ENCODE data around the gene SLC1A7. TPM values are rescaled to one million over a fixed set of nuclear protein-coding genes. Genes with fewer than 3 reads are reported as not detected.

The SLC1A7 gene
- total and polyA plus RNA-seq, 2 experiments from 2014 or later: not detected

DNA sequence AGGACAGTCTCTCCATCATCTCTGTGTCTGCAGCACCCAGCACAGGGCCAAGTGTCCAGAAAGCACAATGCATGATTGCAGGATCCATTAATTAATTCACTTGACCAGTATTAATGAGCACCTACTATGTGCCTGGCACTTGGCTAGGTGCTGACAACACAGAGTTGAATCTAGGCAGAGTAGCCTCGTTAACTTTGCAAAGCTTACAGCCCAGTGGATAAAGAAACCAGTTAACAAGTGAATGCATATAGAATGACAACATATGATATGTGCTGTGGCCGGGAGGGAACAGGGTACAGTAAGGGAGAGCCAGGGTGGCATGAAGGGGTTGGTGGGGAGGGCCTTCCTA is 10.9 kb downstream of the SLC1A7 start:
- Mint-ChIP-seq H3K9me3 (no peaks in the 10 kb centered on the region), H3K36me3 (ENCODE audit: low read depth) (peaks cover 3% of the 10 kb centered on the region; the same call in 1 of the 3 replicates), H3K27me3 (ENCODE audit: insufficient read depth, low read depth, poor library complexity) (peaks cover 4% of the 10 kb centered on the region), H3K4me1 (peaks cover 5% of the 10 kb centered on the region; the same call in 1 of the 3 replicates), H3K4me3 (no peak overlapping the region), H3K27ac (no peak overlapping the region)
- no peak overlapping the region for H2AFZ ChIP-seq
- ATAC-seq (no peak), DNase-seq (ENCODE audit: low spot score) (no peak)
- no peak overlapping the region for H3K27ac ChIP-seq (ENCODE audit: low read depth)
- H3K4me2 ChIP-seq: no peak overlapping the region
- no peaks in the 10 kb centered on the region for H3K79me2 ChIP-seq (replicated peaks; ENCODE audit: insufficient read depth)
- no peaks in the 10 kb centered on the region for H3K36me3 ChIP-seq (ENCODE audit: insufficient read depth)
- no peaks in the 10 kb centered on the region for H3K4me1 ChIP-seq (ENCODE audit: insufficient read depth)
- H4K20me1 ChIP-seq (replicated peaks; ENCODE audit: insufficient read depth): no peaks in the 10 kb centered on the region
- no peak overlapping the region for H3K4me3 ChIP-seq
- no peaks in the 10 kb centered on the region for H3K9me2 ChIP-seq (ENCODE audit: insufficient read depth)
- no peaks in the 10 kb centered on the region for H3F3A ChIP-seq (replicated peaks; ENCODE audit: low read depth)
- TF ChIP-seq ETS1 (IDR thresholded peaks at IDR 0.05) (no peak), NANOG (IDR thresholded peaks at IDR 0.05; ENCODE audit: borderline replicate concordance) (no peak), CREB1 (CRISPR knock-in tag; IDR thresholded peaks at IDR 0.05; ENCODE audit: low read depth) (no peak), POLR2AphosphoS5 (IDR thresholded peaks at IDR 0.05; ENCODE audit: low read depth) (no peak), JUNB (IDR thresholded peaks at IDR 0.05; ENCODE audit: unreplicated experiment) (no peak), EZH2 (IDR thresholded peaks at IDR 0.05; ENCODE audit: low read depth, unreplicated experiment) (no peak), CTCF (conservative IDR thresholded peaks at IDR 0.05; ENCODE audit: low read depth in 2 of 2) (no peak), REST (IDR thresholded peaks at IDR 0.05; ENCODE audit: unreplicated experiment) (no peak), STAT1 (IDR thresholded peaks at IDR 0.05; ENCODE audit: unreplicated experiment) (no peak), EZH2phosphoT487 (IDR thresholded peaks at IDR 0.05; ENCODE audit: unreplicated experiment) (no peak), ZNF114 (CRISPR knock-in tag; IDR thresholded peaks at IDR 0.05) (no peak), ZNF331 (CRISPR knock-in tag; IDR thresholded peaks at IDR 0.05; ENCODE audit: low read depth) (no peak)
- TF ChIP-seq, protein P1, sequence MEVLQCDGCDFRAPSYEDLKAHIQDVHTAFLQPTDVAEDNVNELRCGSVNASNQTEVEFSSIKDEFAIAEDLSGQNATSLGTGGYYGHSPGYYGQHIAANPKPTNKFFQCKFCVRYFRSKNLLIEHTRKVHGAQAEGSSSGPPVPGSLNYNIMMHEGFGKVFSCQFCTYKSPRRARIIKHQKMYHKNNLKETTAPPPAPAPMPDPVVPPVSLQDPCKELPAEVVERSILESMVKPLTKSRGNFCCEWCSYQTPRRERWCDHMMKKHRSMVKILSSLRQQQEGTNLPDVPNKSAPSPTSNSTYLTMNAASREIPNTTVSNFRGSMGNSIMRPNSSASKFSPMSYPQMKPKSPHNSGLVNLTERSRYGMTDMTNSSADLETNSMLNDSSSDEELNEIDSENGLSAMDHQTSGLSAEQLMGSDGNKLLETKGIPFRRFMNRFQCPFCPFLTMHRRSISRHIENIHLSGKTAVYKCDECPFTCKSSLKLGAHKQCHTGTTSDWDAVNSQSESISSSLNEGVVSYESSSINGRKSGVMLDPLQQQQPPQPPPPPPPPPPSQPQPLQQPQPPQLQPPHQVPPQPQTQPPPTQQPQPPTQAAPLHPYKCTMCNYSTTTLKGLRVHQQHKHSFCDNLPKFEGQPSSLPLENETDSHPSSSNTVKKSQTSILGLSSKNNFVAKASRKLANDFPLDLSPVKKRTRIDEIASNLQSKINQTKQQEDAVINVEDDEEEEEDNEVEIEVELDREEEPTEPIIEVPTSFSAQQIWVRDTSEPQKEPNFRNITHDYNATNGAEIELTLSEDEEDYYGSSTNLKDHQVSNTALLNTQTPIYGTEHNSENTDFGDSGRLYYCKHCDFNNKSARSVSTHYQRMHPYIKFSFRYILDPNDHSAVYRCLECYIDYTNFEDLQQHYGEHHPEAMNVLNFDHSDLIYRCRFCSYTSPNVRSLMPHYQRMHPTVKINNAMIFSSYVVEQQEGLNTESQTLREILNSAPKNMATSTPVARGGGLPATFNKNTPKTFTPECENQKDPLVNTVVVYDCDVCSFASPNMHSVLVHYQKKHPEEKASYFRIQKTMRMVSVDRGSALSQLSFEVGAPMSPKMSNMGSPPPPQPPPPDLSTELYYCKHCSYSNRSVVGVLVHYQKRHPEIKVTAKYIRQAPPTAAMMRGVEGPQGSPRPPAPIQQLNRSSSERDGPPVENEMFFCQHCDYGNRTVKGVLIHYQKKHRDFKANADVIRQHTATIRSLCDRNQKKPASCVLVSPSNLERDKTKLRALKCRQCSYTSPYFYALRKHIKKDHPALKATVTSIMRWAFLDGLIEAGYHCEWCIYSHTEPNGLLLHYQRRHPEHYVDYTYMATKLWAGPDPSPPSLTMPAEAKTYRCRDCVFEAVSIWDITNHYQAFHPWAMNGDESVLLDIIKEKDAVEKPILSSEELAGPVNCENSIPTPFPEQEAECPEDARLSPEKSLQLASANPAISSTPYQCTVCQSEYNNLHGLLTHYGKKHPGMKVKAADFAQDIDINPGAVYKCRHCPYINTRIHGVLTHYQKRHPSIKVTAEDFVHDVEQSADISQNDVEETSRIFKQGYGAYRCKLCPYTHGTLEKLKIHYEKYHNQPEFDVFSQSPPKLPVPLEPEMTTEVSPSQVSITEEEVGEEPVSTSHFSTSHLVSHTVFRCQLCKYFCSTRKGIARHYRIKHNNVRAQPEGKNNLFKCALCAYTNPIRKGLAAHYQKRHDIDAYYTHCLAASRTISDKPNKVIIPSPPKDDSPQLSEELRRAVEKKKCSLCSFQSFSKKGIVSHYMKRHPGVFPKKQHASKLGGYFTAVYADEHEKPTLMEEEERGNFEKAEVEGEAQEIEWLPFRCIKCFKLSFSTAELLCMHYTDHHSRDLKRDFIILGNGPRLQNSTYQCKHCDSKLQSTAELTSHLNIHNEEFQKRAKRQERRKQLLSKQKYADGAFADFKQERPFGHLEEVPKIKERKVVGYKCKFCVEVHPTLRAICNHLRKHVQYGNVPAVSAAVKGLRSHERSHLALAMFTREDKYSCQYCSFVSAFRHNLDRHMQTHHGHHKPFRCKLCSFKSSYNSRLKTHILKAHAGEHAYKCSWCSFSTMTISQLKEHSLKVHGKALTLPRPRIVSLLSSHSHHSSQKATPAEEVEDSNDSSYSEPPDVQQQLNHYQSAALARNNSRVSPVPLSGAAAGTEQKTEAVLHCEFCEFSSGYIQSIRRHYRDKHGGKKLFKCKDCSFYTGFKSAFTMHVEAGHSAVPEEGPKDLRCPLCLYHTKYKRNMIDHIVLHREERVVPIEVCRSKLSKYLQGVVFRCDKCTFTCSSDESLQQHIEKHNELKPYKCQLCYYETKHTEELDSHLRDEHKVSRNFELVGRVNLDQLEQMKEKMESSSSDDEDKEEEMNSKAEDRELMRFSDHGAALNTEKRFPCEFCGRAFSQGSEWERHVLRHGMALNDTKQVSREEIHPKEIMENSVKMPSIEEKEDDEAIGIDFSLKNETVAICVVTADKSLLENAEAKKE (CRISPR knock-in tag; IDR thresholded peaks at IDR 0.05): no peak
- H3K27me3 ChIP-seq (ENCODE audit: insufficient read depth): no peaks in the 10 kb centered on the region
